Neutrophil (primary cell): ENCODE data around the gene CD79B.
"Not testable (repeated sequence)": the region's sequence is repeated elsewhere in the genome, so short reads cannot be mapped to it uniquely, and the experiment has no call there.

Experiments
- H3K27ac ChIP-seq: fragments of 200-600 bp; sonication (generic); 2 replicates; pipeline ENCODE4 v1.5.1; 2016; ENCODE audit warnings: mild to moderate bottlenecking, moderate library complexity
- H3K27me3 ChIP-seq: fragments of 200-600 bp; sonication (generic); 2 replicates; pipeline ENCODE4 v1.6.0; 2016; ENCODE audit warnings: mild to moderate bottlenecking
- H3K36me3 ChIP-seq: fragments of 200-600 bp; sonication (generic); 2 replicates; pipeline ENCODE4 v1.5.1; 2017
- H3K4me1 ChIP-seq, 2 experiments: fragments of 200-600 bp in 1 of 2; sonication (generic) in 1 of 2; 1 replicate in 1 of 2; 2 replicates in 1 of 2; pipeline versions ENCODE4 v1.5.1 to v1.6.1; 2013 to 2016; ENCODE audit warnings: low read depth in 1 of 2, low read length in 1 of 2, mild to moderate bottlenecking in 1 of 2, moderate library complexity in 1 of 2; ENCODE audit not compliant: control insufficient read depth in 1 of 2, insufficient read depth in 1 of 2
- H3K4me3 ChIP-seq, 2 experiments: fragments of 200-600 bp in 1 of 2; sonication (generic) in 1 of 2; 1 replicate in 1 of 2; 2 replicates in 1 of 2; pipeline ENCODE4 v1.5.1; 2013 to 2016; ENCODE audit warnings: low read depth in 1 of 2, low read length in 1 of 2, mild to moderate bottlenecking in 1 of 2, moderate library complexity in 1 of 2
- H3K9me3 ChIP-seq: fragments of 200-600 bp; sonication (generic); 2 replicates; pipeline ENCODE4 v1.5.1; 2016
- TF ChIP-seq, protein P1 (sequence below): fragments of 200-600 bp; sonication (generic); IDR thresholded peaks from 2 replicates; pipeline ENCODE4 v1.5.1; 2016; ENCODE audit warnings: antibody characterized with exemption

The CD79B gene

DNA sequence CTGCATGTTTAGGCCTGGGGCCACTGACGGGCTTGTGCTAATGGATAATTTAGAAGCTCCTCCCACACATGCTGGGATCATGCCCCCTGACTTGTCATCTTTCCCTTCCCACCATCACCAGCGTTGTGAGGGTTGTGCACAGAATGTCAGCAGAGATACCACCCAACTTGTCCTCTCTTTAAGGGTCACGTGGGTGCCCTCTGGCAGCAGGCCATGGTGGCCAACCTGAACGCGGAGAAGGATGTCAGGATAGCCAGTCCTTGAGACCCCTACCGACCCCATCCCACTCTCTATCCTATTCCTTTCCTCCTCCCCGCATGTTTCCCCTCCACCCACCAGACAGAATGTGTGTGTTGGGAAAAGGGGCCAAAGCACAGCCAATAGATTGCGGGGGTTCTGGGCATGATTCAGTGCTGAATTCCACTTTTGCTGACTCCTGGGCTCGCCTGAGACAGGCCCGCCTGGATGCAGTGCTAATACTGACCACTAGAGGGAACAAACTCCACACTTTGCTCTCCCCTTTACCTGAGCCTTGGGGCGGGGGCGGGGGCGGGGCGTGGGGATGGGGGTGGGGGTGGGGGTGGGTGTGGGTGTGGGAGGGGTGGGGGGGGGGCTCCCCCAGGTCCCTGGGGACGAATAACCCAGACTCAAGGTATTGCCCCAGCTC is 50.1 kb downstream of the CD79B start, which contains the start of gene GH2:
TSS of gene GH2 (minus strand) at position 10 of the 667 bp plus-strand sequence. CDS start 143 bp downstream, outside the sequence.
- no peak within 1 kb of the TSS for H3K4me3 ChIP-seq
- H3K27me3 ChIP-seq: no peaks in the 10 kb centered on the region
- TF ChIP-seq, protein P1, sequence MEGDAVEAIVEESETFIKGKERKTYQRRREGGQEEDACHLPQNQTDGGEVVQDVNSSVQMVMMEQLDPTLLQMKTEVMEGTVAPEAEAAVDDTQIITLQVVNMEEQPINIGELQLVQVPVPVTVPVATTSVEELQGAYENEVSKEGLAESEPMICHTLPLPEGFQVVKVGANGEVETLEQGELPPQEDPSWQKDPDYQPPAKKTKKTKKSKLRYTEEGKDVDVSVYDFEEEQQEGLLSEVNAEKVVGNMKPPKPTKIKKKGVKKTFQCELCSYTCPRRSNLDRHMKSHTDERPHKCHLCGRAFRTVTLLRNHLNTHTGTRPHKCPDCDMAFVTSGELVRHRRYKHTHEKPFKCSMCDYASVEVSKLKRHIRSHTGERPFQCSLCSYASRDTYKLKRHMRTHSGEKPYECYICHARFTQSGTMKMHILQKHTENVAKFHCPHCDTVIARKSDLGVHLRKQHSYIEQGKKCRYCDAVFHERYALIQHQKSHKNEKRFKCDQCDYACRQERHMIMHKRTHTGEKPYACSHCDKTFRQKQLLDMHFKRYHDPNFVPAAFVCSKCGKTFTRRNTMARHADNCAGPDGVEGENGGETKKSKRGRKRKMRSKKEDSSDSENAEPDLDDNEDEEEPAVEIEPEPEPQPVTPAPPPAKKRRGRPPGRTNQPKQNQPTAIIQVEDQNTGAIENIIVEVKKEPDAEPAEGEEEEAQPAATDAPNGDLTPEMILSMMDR: peak; percentile 66

DNA sequence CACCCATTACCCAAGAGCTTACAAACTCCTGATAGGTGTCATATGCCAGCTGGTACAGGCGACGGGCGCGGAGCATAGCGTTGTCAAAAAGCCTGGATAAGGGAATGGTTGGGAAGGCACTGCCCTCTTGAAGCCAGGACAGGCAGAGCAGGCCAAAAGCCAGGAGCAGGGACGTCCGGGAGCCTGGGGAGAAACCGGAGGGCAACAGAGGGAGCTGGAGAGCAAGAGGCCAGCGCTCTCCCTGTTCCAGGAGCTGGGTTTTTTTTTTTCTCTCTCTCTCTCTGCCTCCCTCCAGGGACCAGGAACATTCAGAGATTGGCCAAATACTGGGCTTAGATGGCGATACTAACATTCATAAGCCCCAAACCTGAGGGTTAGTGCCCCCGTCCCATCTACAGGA is 50.8 kb downstream of the CD79B start:
- not testable (repeated sequence) for H3K36me3 ChIP-seq, H3K4me1 ChIP-seq, H3K4me3 ChIP-seq, H3K27me3 ChIP-seq, H3K9me3 ChIP-seq, H3K27ac ChIP-seq

More for the DNA sequence above, 50.1 kb downstream of the CD79B start, which contains the start of gene GH2:
- Histone ChIP-seq H3K4me1 (no peaks in the 10 kb centered on the region), H3K27ac (no peak within 1 kb of the TSS), H3K36me3 (no peaks in the 10 kb centered on the region), H3K9me3 (no peaks in the 10 kb centered on the region)

GRCh38 chr17:63880706-63881105 is 51.4 kb downstream of the CD79B start:
- Histone ChIP-seq H3K36me3 (no peaks in the 10 kb centered on the region), H3K4me1 (no peaks in the 10 kb centered on the region), H3K4me3 (no peak overlapping the region), H3K27me3 (no peaks in the 10 kb centered on the region), H3K27ac (no peak overlapping the region), H3K9me3 (no peaks in the 10 kb centered on the region)
- TF ChIP-seq, protein P1: no peak
